NCI-H526 (cell line): ENCODE measurements around the gene KDM5A.
"Not testable (repeated sequence)": the region's sequence is repeated elsewhere in the genome, so short reads cannot be mapped to it uniquely, and the experiment has no call there.

Experiments used
- DNase-seq, 2 experiments: peaks; one replicate each; lab custom pipeline; 2025; lab: John Stamatoyannopoulos, UW

Gene KDM5A

GRCh38 chr12:389142-390096, at the start of gene KDM5A:
TSS of gene KDM5A (minus strand) at chr12:389320. CDS start at chr12:389091, 229 bp downstream.
- no peak for DNase-seq

GRCh38 chr12:435737-436136, 46.6 kb upstream of the KDM5A start:
- DNase-seq: not testable (repeated sequence)

GRCh38 chr12:422526-422925, 33.4 kb upstream of the KDM5A start:
- DNase-seq: no peak

- no peak for DNase-seq
Observed at GRCh38 chr12:418432-418831, 29.3 kb upstream of the KDM5A start.

- no peak for DNase-seq
Observed at GRCh38 chr12:414859-415258, 25.7 kb upstream of the KDM5A start.

- no peak for DNase-seq
Observed at GRCh38 chr12:402029-402389, 12.9 kb upstream of the KDM5A start.

- DNase-seq: no peak
Observed at GRCh38 chr12:401235-402028, 12.3 kb upstream of the KDM5A start, which contains the start of gene CCDC77. TSS of gene CCDC77 (plus strand) at chr12:401644. CDS start at chr12:409384, 7,740 bp downstream.

GRCh38 chr12:400828-401227, 11.7 kb upstream of the KDM5A start:
- DNase-seq: no peak

- no peak for DNase-seq
Observed at GRCh38 chr12:388541-389141, 479 bp downstream of the KDM5A start.

- DNase-seq: no peak
Observed at GRCh38 chr12:388012-388411, 1.1 kb downstream of the KDM5A start.

- DNase-seq: no peak
Observed at GRCh38 chr12:386651-387050, 2.5 kb downstream of the KDM5A start.

GRCh38 chr12:370739-371485, 18.2 kb downstream of the KDM5A start:
- not testable (repeated sequence) for DNase-seq

- DNase-seq: no peak
Observed at GRCh38 chr12:367972-368371, 21.1 kb downstream of the KDM5A start.

- DNase-seq: no peak
Observed at GRCh38 chr12:366820-367219, 22.3 kb downstream of the KDM5A start.

- DNase-seq: no peak
Observed at GRCh38 chr12:359091-359490, 30.0 kb downstream of the KDM5A start.

- no peak for DNase-seq
Observed at GRCh38 chr12:356276-356988, 32.7 kb downstream of the KDM5A start.

- not testable (repeated sequence) for DNase-seq
Observed at GRCh38 chr12:351197-351596, 37.9 kb downstream of the KDM5A start.

GRCh38 chr12:349625-350024, 39.5 kb downstream of the KDM5A start:
- not testable (repeated sequence) for DNase-seq

- DNase-seq: not testable (repeated sequence)
Observed at GRCh38 chr12:343036-343435, 46.1 kb downstream of the KDM5A start.

- no peak for DNase-seq
Observed at GRCh38 chr12:337039-337438, 52.1 kb downstream of the KDM5A start.

GRCh38 chr12:334125-334524, 55.0 kb downstream of the KDM5A start:
- DNase-seq: no peak
